Ecto neural progenitor cell (in vitro differentiated cells): ENCODE data around the gene PRR3.

Experiments used
- DNase-seq: peaks from one replicate; pipeline ENCODE4 v3.0.0-alpha.2; 2018; ENCODE audit warnings: low spot score

Gene PRR3

GRCh38 chr6:30571762-30572082, 14.6 kb downstream of the PRR3 start:
- DNase-seq: no peak

GRCh38 chr6:30572148-30572547, 15.1 kb downstream of the PRR3 start:
- no peak for DNase-seq

GRCh38 chr6:30573113-30573512, 16.0 kb downstream of the PRR3 start:
- DNase-seq: no peak

- no peak for DNase-seq
These were observed 21.0 kb downstream of the PRR3 start for GRCh38 chr6:30578051-30578450.

- DNase-seq: no peak
These were observed 26.8 kb downstream of the PRR3 start for GRCh38 chr6:30583921-30584320.

GRCh38 chr6:30589754-30590358, 32.8 kb downstream of the PRR3 start:
- DNase-seq: no peak

GRCh38 chr6:30590509-30590908, 33.4 kb downstream of the PRR3 start:
- DNase-seq: no peak

- no peak for DNase-seq
These were observed 33.9 kb downstream of the PRR3 start for GRCh38 chr6:30591008-30591407.

GRCh38 chr6:30592287-30592686, 35.2 kb downstream of the PRR3 start:
- no peak for DNase-seq

GRCh38 chr6:30597315-30598144, 40.4 kb downstream of the PRR3 start:
- DNase-seq: peak; percentile 80

- DNase-seq: no peak
These were observed 42.0 kb downstream of the PRR3 start for GRCh38 chr6:30598912-30599624.

GRCh38 chr6:30599625-30600324, 42.7 kb downstream of the PRR3 start:
- no peak for DNase-seq

- DNase-seq: no peak
These were observed 43.4 kb downstream of the PRR3 start for GRCh38 chr6:30600451-30600961.

GRCh38 chr6:30601436-30601814, 44.3 kb downstream of the PRR3 start:
- DNase-seq: no peak

- no peak for DNase-seq
These were observed 44.9 kb downstream of the PRR3 start for GRCh38 chr6:30601815-30602641.

- DNase-seq: no peak
These were observed 46.9 kb downstream of the PRR3 start for GRCh38 chr6:30603961-30604360.

GRCh38 chr6:30610065-30610464, 53.0 kb downstream of the PRR3 start:
- DNase-seq: no peak

GRCh38 chr6:30611150-30611855, 54.2 kb downstream of the PRR3 start:
- DNase-seq: no peak

GRCh38 chr6:30611856-30612194, 54.7 kb downstream of the PRR3 start:
- DNase-seq: no peak

GRCh38 chr6:30612213-30612612, 55.1 kb downstream of the PRR3 start:
- DNase-seq: no peak

GRCh38 chr6:30612687-30613248, 55.7 kb downstream of the PRR3 start:
- no peak for DNase-seq
